PC-9 (cell line): ENCODE data around the gene RNF125. TPM values are rescaled to one million over a fixed set of nuclear protein-coding genes. Genes with fewer than 3 reads are reported as not detected.

ENCODE experiments used
- BruUV-seq: library from RNA; stranded (reverse); fragments of 400-500 nt; replicated peaks from 2 replicates; lab custom pipeline; 2021; lab: Mats Ljungman, UMichigan
- CTCF ChIA-PET: fragments of 300-600 bp; sonication (Branson Sonifier 250); formaldehyde crosslinking; loops from one replicate; lab custom pipeline; 2022; ENCODE audit warnings: antibody characterized with exemption; lab: Charles Lee
- POLR2A ChIA-PET: fragments of 300-600 bp; sonication (Branson Sonifier 250); formaldehyde crosslinking; loops from one replicate; lab custom pipeline; 2022; ENCODE audit warnings: antibody characterized with exemption; ENCODE audit not compliant: unreplicated experiment; lab: Charles Lee
- DNase-seq, 2 experiments: peaks; one replicate each; pipeline versions ENCODE4 v3.0.0 to v3.0.0-alpha.2; 2015 to 2022; ENCODE audit warnings: mixed read lengths in 1 of 2
- H2AFZ ChIP-seq: fragments of 200-600 bp; sonication (generic); 2 replicates; pipeline ENCODE4 v1.8.1; 2017; ENCODE audit warnings: antibody characterized with exemption
- H3F3A ChIP-seq: fragments of 200-600 bp; sonication (generic); 2 replicates; pipeline ENCODE4 v1.8.1; 2017; ENCODE audit warnings: antibody characterized with exemption, mild to moderate bottlenecking, low read depth; ENCODE audit not compliant: insufficient read depth
- H3K27ac ChIP-seq: fragments of 200-600 bp; sonication (generic); 2 replicates; pipeline ENCODE4 v1.6.1; 2016; ENCODE audit warnings: mixed run types
- H3K27me3 ChIP-seq: fragments of 200-600 bp; sonication (generic); 2 replicates; pipeline ENCODE4 v1.6.1; 2016; ENCODE audit warnings: low read depth, mixed run types; ENCODE audit not compliant: insufficient read depth
- H3K36me3 ChIP-seq: fragments of 200-600 bp; sonication (generic); 2 replicates; pipeline ENCODE4 v1.6.1; 2016; ENCODE audit warnings: low read depth, mixed run types
- H3K4me1 ChIP-seq: fragments of 200-600 bp; sonication (generic); replicated peaks from 2 replicates; pipeline ENCODE4 v1.6.1; 2016; ENCODE audit warnings: mixed run types; ENCODE audit not compliant: insufficient read depth
- H3K4me2 ChIP-seq: fragments of 200-600 bp; sonication (generic); 2 replicates; pipeline ENCODE4 v1.6.1; 2017; ENCODE audit warnings: mixed run types
- H3K4me3 ChIP-seq: fragments of 200-600 bp; sonication (generic); 2 replicates; pipeline ENCODE4 v1.6.1; 2016; ENCODE audit warnings: mixed run types
- H3K79me2 ChIP-seq: fragments of 200-600 bp; sonication (generic); 2 replicates; pipeline ENCODE4 v1.6.1; 2017; ENCODE audit warnings: low read depth, mixed run types
- H3K9me2 ChIP-seq: fragments of 200-600 bp; sonication (generic); 2 replicates; pipeline ENCODE4 v1.8.1; 2017; ENCODE audit warnings: mild to moderate bottlenecking; ENCODE audit not compliant: insufficient read depth
- H3K9me3 ChIP-seq: fragments of 200-600 bp; sonication (generic); 2 replicates; pipeline ENCODE4 v1.8.1; 2016; ENCODE audit warnings: low read depth; ENCODE audit not compliant: insufficient read depth
- H4K20me1 ChIP-seq: fragments of 200-600 bp; sonication (generic); 2 replicates; pipeline ENCODE4 v1.8.1; 2017; ENCODE audit not compliant: insufficient read depth
- EZH2 ChIP-seq: fragments of 200-600 bp; sonication (generic); IDR thresholded peaks from 2 replicates; pipeline ENCODE4 v1.8.0; 2017; ENCODE audit warnings: antibody characterized with exemption, low read depth
- intact Hi-C: fragments of 100-400 bp; cut with micrococcal nuclease; formaldehyde crosslinking; loops from one replicate; pipeline ENCODE4 v1.10.0; 2022; ENCODE audit not compliant: unreplicated experiment
- total RNA-seq: library from RNA; stranded (reverse); gene quantifications from 2 replicates; pipeline ENCODE4 v1.2.3, GENCODE V29; 2021
- TF ChIP-seq, protein P1 (sequence below): fragments of 200-600 bp; sonication (generic); conservative IDR thresholded peaks from 2 replicates; pipeline ENCODE4 v1.6.1; 2017; ENCODE audit warnings: mixed run types, antibody characterized with exemption, mild to moderate bottlenecking, moderate library complexity

The RNF125 gene
- total RNA-seq, 1 experiment from 2014 or later: 0.15 TPM

DNA sequence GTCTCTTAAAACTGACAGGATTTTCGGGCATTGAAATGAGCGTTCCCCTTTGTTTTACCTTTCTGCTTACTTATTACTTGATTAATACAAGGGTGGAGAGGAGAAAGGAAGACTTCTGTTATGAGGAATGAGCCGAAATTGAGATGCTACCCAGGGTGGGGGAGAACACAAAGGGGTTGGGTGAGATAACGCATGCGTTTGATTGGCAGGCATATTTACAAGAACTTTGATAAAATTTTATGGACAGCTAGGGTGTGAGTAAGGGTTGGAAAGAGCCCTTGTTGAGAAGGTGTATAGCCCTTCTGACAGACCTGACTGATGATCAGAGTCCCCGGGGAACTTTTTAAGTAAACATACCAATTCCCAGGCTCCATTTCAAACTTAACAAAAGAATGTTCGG is 74.9 kb downstream of the RNF125 start:
- Histone ChIP-seq H3K9me2 (no peaks in the 10 kb centered on the region), H3K36me3 (no peaks in the 10 kb centered on the region), H3K79me2 (peaks cover 54% of the 10 kb centered on the region), H3K27me3 (no peaks in the 10 kb centered on the region), H4K20me1 (peaks cover 4% of the 10 kb centered on the region; the same call in 1 of the 2 replicates), H3K4me2 (peak overlapping the region; percentile 83), H2AFZ (peak overlapping the region; percentile 76; the same call in 1 of the 2 replicates), H3F3A (peaks cover 5% of the 10 kb centered on the region; the same call in 1 of the 2 replicates), H3K27ac (peak overlapping the region; percentile 41; the same call in 1 of the 2 replicates), H3K4me3 (peak overlapping the region; percentile 75), H3K4me1 (no peaks in the 10 kb centered on the region), H3K9me3 (no peaks in the 10 kb centered on the region)
- CTCF ChIA-PET: no interaction called here
- intact Hi-C loops: loop anchor here (5.0 kb wide), 1 partner anchor 151 kb away; the partner anchor contains the start of gene TRAPPC8
- TF ChIP-seq EZH2: no peak
- TF ChIP-seq, protein P1, sequence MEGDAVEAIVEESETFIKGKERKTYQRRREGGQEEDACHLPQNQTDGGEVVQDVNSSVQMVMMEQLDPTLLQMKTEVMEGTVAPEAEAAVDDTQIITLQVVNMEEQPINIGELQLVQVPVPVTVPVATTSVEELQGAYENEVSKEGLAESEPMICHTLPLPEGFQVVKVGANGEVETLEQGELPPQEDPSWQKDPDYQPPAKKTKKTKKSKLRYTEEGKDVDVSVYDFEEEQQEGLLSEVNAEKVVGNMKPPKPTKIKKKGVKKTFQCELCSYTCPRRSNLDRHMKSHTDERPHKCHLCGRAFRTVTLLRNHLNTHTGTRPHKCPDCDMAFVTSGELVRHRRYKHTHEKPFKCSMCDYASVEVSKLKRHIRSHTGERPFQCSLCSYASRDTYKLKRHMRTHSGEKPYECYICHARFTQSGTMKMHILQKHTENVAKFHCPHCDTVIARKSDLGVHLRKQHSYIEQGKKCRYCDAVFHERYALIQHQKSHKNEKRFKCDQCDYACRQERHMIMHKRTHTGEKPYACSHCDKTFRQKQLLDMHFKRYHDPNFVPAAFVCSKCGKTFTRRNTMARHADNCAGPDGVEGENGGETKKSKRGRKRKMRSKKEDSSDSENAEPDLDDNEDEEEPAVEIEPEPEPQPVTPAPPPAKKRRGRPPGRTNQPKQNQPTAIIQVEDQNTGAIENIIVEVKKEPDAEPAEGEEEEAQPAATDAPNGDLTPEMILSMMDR: no peak
- POLR2A ChIA-PET: no interaction called here
- BruUV-seq: no TSS peak
- DNase-seq: no peak

DNA sequence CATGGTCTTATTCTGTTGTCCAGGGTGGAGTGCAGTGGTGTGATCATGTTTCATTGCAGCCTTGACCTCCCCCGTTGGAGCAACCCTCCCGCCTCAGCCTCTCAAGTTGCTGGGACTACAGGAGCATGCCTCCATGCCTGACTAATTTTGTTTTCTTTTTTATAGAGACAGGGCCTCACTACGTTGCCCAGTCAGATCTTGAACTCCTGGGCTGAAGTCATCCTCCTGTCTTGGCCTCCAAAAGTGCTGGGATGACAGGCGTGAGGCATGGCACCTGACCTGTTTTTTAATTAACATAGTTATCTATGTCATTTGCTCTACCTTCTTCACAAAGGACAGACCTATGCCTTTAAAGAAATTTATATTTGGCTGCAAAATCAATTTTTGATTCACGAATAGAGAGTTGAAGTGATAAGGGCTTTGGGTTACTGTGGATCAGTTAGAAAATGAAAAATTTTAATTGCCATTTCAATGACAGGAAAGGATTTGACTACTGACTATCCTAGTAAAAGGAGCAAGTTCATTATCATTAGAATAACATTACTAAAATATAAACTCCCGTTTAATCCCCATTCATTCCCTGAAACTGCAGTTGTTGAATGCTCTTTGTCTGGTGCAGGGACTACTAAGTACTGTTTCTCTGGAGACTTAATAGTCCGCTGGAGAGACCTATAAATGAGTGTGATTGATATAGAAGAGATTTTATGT is 76.7 kb downstream of the RNF125 start:
- POLR2A ChIA-PET: no interaction called here

DNA sequence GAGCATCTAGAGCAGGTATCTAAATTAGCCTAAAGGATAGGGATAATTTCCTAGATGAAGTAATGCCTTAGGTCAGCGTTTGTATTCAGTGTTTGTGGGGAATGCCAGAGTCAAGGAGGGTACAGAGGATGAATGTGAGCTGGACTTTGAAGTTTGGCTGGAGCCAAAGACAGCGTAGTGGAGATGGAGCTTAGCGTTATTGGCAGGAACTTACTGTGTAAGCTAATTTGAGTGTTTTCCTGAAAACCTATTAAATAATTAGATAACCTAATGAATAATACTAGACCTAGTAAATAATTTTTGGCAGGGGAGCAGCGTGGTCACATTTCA is 77.2 kb downstream of the RNF125 start:
- H4K20me1 ChIP-seq: peaks cover 4% of the 10 kb centered on the region; the same call in 1 of the 2 replicates
- H3K27ac ChIP-seq: no peak overlapping the region
- H3K79me2 ChIP-seq: peaks cover 69% of the 10 kb centered on the region
- DNase-seq: no peak
- intact Hi-C loops: no loop called here
- no peak overlapping the region for H3K4me3 ChIP-seq
- no peaks in the 10 kb centered on the region for H3K4me1 ChIP-seq
- no peaks in the 10 kb centered on the region for H3K36me3 ChIP-seq
- no peak overlapping the region for H3K4me2 ChIP-seq
- ChIA-PET POLR2A (no interaction called here), CTCF (no interaction called here)
- peaks cover 5% of the 10 kb centered on the region; the same call in 1 of the 2 replicates for H3F3A ChIP-seq
- no peaks in the 10 kb centered on the region for H3K9me2 ChIP-seq
- no peaks in the 10 kb centered on the region for H3K27me3 ChIP-seq
- TF ChIP-seq, protein P1: no peak
- TF ChIP-seq EZH2: no peak
- no peaks in the 10 kb centered on the region for H3K9me3 ChIP-seq
- no peak overlapping the region for H2AFZ ChIP-seq
- no TSS peak for BruUV-seq

More for the DNA sequence above, 76.7 kb downstream of the RNF125 start:
- TF ChIP-seq, protein P1: no peak
- TF ChIP-seq EZH2: no peak
- H4K20me1 ChIP-seq: peaks cover 4% of the 10 kb centered on the region; the same call in 1 of the 2 replicates
- no peaks in the 10 kb centered on the region for H3K4me1 ChIP-seq
- DNase-seq: no peak
- H3F3A ChIP-seq: peaks cover 5% of the 10 kb centered on the region; the same call in 1 of the 2 replicates
- no peaks in the 10 kb centered on the region for H3K36me3 ChIP-seq
- peaks cover 64% of the 10 kb centered on the region for H3K79me2 ChIP-seq
- CTCF ChIA-PET: no interaction called here
- H3K27me3 ChIP-seq: no peaks in the 10 kb centered on the region
- no peak overlapping the region for H3K27ac ChIP-seq
- H3K4me3 ChIP-seq: no peak overlapping the region
- H3K4me2 ChIP-seq: no peak overlapping the region
- BruUV-seq: no TSS peak
- no peaks in the 10 kb centered on the region for H3K9me2 ChIP-seq
- H3K9me3 ChIP-seq: no peaks in the 10 kb centered on the region
- intact Hi-C loops: no loop called here
- H2AFZ ChIP-seq: no peak overlapping the region
